GM18873 (cell line): ENCODE results near the gene UBASH3B.

Experiments used
- ATAC-seq: cut with Tn5 transposase; IDR thresholded peaks from one replicate; pipeline ENCODE4 v1.9.1; 2021; ENCODE audit warnings: mild to moderate bottlenecking, moderate library complexity, moderate number of reproducible peaks; ENCODE audit not compliant: unreplicated experiment, low FRiP score

UBASH3B gene

DNA sequence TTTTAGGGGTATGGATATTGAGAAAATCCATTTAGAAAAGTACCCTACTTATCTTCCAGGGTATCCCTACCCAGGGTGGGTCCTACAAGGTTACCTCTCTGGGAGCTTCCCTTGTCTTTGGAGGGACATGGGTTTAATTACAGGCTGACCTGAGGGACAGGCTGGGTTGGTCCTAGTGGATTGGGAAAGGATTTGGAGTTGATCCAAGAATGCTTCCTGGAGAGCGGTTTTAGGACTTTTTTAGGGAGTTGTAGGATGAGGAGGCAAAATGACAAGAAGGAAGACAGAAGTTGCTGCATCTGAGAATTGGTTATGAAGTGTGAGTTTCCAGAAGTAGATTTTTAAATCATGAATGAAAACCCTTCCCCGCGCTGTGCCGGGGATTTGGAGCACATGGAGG is 121.0 kb downstream of the UBASH3B start:
- no peak for ATAC-seq

DNA sequence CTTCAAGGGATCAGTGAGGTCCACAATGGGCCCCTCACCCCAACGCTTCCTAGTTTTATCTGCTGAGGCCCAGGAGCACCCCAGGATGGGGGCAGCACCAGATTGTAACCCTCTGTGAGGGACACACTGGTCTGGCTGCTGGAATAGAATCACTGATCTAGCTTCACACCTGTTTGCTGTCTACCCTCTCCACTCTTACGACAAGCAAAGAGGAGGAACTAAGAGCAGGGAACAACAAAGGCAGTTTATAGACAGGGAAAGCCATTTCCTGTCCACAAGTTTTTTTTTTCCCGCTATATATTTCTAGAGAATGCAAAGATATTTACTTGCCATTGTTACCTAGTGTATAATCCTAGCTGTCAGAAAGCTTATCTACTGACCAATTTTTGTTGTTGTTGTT is 121.8 kb downstream of the UBASH3B start:
- no peak for ATAC-seq

DNA sequence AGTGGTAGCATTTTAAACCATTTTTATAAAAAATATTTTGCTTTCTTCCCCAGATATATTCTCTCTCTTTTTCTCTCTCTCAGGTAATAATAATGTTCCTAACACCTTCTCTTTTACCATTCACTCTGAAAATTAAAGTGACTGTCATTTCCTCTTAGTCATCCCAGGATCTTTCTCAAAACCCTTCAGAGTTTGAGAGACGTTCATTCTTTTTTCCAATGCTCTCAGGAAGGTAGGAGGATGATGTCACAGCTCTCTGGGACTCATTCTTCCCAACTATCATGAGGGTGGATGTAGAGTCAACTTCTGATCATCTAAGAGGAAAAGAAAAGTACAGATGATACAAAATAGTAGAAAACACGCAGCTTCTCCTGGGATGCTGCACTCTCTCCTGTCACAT is 122.6 kb downstream of the UBASH3B start:
- ATAC-seq = no peak

DNA sequence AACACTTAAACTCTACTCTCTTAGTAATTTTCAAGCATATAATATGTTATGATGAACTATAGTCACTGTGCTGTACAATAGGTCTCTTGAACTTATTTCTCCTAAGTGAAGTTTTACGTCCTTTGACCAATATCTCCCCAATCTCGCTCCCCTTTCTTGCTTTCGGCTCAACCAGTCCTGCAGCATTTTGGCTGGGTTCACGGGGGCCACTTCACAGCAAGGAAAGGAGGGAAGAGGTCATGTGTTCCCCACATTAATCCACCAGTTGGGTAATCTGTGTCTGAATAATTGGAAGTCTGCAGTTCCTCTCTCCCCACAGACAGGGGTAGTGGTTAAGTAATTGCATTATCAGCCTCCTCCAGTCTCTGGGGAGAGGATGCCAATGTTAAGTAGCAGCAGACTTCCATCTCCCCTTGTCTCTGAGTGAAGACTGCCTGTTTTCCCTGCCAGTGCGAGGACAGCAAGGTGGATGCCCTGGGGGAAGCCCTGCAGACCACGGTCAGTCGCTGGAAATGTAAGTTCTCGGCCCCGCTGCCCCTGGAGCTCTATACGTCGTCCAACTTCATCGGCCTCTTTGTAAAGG is 123.6 kb downstream of the UBASH3B start:
- ATAC-seq = no peak

DNA sequence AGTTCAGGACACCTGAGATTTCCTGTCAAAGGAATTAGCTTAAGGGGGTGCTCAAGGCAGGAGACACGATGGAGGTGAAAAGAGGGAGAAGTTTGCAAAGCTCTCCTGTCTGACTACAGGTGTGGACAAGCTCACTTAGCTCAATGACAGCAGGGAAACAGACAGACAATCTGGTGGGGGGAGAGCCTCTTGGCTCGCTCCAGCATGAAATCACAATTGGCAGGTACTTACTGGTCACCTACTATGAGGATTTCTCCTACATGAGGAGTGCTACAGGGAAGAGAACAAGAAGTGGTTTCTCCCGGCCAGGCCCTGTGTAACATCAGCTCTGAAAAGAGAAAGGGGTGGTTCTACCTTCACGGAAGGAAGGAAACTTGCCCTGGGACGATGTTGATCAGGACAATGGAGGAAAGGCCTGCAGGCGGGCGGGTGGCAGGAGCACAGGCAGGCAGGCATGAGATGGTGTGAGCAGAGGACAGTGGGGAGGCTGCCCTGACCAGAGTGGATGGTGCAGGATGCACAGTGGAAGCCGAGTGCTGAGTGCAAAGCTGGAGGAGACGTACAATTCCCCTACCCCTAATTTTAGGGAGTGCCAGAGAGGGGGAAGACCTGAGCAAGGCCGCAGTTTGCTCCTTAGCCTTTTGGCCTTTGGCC is 124.9 kb downstream of the UBASH3B start:
- no peak for ATAC-seq

DNA sequence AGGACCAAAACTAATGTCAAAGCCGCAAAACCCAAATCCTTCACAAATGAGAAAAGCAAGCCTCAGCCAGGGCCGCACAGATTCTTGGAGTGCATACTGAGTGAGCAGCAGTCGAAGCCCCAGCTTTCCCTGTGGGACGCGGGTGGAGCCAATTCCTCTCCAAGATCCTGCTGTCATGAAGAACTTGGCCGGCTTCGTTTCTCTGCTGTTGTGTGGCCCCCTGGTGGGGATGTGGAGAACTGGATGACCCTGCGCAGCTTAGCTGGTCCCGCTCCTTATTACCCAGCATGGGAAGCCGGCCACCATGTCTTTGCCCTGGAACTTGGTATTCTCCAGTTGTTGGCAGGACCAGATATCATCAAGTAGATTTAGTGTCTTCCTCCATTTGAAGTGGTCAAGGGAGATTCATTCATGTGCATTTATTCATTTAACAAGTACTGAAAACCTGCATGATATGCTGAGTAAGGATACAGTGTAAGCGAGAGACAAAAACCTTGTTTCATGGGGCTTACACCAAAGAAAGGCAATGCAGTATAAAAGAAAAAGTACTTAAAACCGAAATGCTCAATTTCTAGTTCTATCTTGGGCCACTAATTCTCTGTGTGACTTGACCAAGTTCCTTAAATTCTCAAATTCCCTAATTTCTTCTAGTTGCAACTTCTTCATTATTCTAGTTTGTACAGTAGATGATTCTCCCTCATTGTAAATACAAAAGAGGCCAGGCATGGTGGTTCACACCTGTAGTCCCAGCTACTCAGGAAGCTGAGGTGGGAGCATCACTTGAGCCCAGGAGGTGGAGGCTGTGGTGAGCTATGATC is 126.1 kb downstream of the UBASH3B start:
- no peak for ATAC-seq

DNA sequence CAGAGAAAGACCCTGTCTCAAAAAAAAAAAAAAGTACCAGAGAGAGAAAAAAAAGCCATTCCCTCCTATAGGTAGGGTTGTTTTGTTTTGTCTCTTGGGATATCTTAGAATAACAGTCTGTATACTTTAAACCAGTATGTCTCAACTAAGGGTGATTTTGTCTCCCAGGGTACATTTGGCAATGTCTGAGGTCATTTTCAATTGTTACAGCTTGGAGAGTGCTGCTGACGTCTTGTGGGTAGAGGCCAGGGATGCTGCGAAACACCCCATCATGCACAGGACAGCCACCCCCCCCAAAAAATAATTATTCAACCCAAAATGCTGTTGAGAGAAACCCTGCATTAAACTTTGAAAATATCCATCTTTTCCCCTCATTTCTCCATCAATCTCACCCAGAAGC is 126.7 kb downstream of the UBASH3B start:
- no peak for ATAC-seq

DNA sequence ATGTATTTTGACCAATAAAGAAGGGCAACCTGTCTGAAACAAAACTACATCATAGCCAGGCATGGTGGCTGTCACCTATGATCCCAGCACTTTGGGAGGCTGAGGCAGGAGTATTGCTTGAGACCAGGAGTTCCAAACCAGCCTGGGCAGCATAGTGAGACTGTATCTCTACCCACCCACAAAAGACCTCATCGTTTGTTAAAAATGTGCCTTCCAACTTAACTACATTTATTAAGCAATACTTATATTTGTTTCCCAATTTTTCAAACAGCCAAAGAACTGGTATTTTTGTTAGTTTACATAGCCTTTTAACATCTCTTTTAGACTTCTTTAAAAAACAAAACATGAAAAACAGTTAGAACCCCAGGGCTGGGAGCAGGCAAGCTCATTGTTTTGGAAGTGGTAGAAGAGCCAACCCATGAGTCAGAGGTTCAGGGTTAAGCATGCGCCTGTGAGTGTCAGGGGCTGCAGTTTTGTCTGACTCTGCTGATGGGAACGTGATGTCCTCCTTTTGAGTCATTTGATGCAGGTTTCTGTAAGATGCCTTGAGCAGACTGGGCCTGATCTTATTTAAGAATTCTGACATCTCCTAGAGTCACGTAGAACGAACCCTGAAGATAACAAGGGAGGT is 128.9 kb downstream of the UBASH3B start:
- ATAC-seq = no peak

DNA sequence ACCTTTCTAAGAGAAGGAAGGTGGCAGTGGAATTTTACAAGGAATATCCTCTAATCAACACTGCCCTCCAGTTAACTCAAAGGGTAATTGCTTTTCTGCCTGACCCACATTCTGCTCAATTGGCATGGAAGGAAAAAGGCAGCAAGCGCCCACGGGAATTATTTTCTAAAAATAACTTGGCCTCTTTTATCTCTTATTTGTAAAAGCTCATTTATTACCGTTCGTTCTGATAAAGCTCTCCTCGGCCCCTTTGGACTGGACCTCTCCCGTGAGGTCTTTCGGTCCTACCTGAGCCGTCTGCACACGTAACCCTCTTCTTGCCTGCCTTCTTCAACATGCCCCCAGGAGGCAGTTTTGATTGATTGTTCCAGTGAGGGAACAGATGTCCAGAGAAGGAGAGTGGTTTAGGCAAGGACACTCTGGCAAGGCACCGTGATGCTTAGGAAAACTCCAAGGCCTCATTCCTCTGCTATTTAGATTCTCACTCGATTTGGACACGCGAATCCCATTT is 129.6 kb downstream of the UBASH3B start:
- ATAC-seq = no peak

DNA sequence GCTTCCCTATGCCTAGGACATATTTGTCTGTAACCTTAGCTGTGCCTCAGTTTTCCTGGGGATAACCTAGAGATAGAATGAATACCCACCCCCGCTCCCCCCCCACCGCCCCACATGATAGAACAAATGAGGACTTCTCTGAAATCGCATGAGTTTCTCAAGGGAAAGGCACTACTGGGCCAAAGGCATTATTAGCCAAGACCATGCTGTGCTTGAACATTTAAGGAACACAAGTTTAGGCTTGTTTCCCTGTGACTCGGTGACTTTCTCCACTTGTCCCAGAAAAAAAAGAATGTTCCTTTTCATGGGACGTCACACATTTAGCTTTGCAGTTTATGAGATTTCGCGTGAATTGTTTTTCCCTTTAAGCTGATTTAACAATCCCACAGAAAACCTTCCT is 131.4 kb downstream of the UBASH3B start:
- no peak for ATAC-seq

DNA sequence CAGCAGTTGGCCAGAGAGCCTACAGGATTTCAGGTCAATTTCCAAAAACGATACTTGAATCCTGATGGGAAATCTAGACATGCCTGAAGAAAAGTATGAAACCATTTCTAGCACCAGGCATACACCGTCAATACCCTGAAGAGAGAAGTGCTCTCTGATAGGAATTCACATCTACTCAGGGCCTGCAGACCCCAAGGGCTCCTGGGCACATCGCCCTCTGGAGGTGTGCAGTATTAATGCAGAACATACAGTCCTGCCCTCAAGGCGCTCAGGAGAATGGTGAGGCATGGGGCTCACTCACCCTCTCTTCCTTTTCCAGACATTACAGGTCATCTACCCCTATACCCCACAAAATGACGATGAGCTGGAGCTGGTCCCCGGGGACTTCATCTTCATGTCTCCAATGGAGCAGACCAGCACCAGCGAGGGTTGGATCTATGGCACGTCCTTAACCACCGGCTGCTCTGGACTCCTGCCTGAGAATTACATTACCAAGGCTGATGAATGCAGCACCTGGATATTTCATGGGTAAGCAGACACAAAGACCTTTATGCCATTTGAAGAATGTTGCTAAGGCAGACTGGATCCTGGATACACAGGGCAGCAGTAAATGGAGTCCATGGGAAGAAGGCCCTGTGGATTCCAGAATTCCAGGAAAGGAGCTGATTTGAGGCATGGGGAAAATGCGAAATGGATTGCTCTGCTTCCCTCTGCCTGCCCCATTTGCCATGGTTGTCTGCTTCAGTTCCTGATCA is 133.4 kb downstream of the UBASH3B start:
- no peak for ATAC-seq

DNA sequence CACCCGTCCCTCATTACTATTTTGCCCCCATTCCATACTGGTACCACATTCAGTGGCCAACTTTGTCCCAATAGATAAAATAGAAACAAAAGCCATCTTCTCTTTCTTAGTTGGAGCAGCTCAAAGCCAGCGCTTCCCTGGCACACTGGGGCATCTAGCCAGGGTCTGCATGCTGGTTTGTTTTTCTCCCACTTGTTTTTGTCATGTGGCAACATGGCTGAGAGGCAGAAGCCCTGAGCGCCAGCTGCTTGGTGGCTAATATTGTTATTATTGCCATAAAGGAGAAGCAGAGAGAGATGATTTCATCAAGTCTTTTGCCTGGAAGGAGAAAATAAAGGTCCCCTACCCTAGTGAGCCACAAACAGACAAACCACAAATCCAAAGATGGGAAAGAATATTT is 134.4 kb downstream of the UBASH3B start:
- ATAC-seq = no peak

DNA sequence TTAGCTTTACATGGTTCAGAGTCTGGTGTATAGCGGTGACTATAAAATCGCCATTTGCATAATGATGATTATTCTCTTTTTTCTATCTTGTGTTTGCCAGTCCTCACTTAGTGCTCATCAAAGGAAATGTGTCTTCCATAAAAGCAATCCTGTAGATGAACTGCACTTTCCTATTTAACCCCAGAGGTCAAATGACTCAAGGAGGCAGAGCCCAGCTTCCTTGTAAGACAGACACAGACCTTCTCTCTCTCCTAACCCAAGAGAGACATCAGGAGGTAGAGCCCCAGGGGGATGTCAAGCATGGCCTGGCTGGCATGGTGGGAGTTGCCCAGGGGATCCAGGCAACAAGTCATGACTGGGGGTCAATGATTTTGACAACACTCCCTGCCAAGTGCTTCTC is 135.9 kb downstream of the UBASH3B start:
- ATAC-seq = no peak

DNA sequence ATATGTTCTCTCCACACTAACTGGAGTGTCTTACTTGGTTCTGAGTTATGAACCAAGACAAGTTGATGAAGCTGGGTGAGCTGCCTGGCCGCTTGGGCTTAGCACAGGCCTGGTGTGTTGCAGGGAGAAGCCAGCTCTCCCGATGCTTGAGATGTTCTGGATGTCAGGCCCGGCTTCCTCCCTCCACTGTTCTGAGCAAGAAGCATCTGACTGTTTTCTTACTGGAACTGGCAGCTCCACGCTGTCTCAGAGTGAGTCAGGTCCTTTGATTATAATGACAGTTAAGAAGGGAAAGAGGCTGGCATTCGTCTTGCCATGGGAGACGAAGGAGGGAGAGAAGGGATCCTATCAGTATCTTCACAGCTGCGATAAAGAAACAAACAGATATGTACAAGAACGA is 136.3 kb downstream of the UBASH3B start:
- ATAC-seq = no peak

DNA sequence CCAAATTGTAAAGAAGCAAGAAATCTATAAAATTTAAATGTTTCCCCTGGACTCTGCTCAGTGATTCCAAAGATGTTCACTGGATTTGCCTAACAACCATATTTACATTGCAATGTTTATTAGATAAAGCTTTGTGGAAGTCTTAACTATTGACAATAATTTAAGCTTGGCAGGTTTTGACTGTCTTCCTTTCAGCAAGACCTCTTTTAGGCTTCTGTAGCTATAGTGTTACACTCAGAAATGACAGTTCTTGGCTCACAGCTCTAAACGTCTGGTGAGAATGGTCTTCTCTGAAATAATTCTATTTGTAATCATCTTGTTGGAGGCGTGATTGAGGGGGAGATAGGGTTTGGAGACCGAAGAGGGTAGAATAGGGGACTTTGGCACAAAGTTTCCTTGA is 138.0 kb downstream of the UBASH3B start:
- ATAC-seq = no peak

DNA sequence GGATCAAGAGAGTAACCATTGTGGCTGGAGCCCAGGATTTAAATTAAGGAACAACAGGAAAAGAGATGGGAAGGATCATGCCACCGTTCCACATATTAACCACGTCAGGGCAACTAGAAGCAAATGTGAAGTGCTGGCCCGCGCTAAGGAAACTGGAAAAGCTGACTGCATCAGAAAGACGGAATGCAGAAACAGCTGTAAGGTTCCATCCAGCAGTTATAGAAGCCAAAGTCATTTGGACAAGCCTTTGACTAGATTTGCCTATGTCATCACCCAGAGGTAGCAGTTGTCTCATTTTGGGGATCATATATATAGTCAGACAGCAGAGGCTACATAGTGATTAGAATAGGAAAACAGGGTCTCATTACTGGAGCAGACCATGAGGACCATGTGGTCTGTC is 139.8 kb downstream of the UBASH3B start:
- ATAC-seq = no peak

DNA sequence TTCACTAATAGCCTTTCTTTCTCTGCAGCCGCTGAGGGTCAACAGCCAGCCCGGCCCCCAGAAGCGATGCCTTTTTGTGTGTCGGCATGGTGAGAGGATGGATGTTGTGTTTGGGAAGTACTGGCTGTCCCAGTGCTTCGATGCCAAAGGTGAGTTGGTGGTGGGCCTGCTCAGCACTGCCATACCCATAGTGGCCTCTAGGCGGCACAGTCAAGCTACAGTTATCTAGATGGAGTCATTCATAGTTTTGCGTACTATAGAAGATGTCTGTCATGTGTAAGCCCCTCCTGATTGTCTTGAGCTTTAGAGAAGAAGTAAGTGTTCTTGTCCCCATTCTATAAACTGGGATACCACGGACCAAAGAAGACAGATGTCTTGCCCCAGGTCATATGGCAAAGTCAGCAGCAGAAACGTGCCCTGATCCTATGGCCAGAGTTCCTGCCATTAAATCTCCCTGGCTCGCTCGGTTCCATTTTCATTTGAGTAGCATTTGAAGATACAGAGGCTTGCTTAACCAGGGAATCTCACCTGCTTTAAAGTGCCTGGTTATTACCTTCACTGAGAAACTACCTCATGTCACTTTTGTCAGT is 140.7 kb downstream of the UBASH3B start:
- ATAC-seq = no peak

DNA sequence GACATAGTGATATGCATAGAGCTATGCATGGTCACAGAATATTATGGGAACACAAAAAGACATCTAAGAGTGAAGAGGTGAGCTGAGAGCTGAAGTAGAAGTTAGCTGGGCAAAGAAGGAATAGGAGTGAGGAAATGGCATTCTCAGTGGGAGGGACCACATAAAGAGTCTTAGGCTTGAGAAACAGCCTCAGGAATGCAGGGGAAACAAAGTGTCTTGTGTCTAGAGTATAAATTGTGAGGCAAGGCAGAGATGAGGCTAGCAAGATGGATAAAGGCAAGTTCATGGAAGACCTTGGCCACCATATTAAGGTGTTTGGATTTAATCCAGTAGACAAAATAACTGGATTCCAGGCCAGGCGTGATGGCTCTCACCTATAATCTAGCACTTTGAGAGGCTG is 142.1 kb downstream of the UBASH3B start:
- no peak for ATAC-seq

DNA sequence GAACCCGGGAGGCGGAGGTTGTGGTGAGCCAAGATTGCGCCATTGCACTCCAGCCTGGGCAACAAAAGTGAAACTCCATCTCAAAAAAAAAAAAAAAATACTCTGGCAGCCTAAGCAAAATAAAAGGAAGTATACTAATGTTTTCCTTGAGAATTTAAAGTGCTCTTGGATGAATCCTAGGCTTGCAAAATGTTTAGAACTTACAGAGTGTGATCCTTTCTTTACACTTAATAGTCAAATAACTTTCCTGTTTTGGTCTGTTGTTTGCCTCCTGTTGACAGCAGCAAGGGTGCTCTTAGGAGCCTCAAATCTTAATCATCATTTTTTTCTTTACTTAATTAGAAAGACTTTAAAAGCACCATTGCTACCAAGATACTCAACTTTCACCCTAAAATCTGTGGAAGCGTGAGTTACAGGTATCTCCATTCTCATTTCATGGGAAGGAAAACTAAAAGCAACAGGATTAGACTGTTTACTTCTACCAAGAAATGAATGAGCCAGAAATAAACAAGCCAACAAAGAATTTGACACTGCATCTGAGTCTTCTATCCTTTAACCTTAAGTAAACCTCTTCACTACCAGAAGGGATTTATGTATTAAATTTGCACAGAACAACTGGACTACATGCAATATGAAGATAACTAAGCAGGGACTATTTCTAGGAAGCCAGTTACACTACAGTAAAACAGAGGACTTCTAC is 144.0 kb downstream of the UBASH3B start:
- ATAC-seq = no peak

DNA sequence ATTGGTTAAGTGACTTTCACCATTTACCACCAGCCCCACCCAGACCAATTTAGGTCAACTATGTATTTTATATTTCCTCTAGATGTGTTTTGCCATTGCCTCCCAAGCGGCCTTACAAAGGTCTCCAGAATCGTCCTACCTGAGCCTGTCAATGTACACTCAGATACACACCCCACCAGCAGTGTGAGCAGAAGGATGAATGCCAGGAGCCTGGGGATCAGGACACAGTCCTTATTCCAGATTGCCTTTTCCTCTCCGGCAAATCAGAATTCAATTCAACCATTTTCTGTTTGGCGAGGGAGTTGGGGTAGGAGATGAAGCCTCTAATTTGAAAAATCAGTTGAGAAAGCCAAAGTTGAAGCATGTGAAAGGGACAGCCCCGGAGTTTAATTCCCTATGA is 147.4 kb downstream of the UBASH3B start:
- no peak for ATAC-seq
